IMR-90 (cell line): ENCODE measurements around the gene PCNX4.

Experiments used
- CEBPB ChIP-seq: IDR thresholded peaks from 2 replicates; pipeline ENCODE4 v1.6.1; 2012; ENCODE audit warnings: low read depth, low read length, improper control_type of control experiment
- CTCF ChIP-seq: conservative IDR thresholded peaks from 2 replicates; pipeline ENCODE4 v1.5.1; 2012; ENCODE audit warnings: mild to moderate bottlenecking, low read depth, low read length, improper control_type of control experiment
- POLR2A ChIP-seq: IDR thresholded peaks from 2 replicates; pipeline ENCODE4 v1.6.1; 2012; ENCODE audit warnings: mild to moderate bottlenecking, low read depth, low read length
- RAD21 ChIP-seq: IDR thresholded peaks from 2 replicates; pipeline ENCODE4 v1.6.1; 2012; ENCODE audit warnings: low read length, improper control_type of control experiment
- RCOR1 ChIP-seq: IDR thresholded peaks from 2 replicates; pipeline ENCODE4 v1.6.1; 2012; ENCODE audit warnings: mild to moderate bottlenecking, low read length, improper control_type of control experiment; ENCODE audit not compliant: insufficient replicate concordance

DNA sequence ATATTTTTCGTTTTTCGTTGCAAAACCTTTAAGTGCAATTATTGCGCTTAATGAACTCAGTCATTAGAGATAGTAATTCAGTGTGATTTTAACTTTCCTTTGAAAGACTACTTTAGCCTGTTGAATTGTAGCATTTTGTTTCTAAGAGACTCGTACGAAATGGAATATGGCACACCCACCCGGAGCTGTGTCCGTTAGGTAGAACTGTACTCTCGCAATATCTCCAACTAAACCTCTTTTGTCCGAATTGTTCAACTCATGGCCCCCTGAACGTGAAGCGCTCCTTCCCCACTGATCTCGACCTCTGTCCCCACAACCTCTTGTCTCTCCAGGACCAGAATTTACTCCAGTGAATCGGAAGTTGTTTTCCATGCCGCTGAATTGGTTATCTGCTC lies 800 bp downstream of the PCNX4 start:
- TF ChIP-seq CTCF: no peak
- TF ChIP-seq RAD21: no peak
- TF ChIP-seq POLR2A: no peak
- no peak for TF ChIP-seq RCOR1
- TF ChIP-seq CEBPB: no peak
